Measurements from ENCODE around the gene SLC47A2. TPM values are rescaled to one million over a fixed set of nuclear protein-coding genes. Genes with fewer than 3 reads are reported as not detected.
A peak's percentile ranks its signal among the peaks of the same experiment; 100 is the strongest.

SLC47A2 gene
- total RNA-seq, 1 donor from 2014 or later = not detected

DNA sequence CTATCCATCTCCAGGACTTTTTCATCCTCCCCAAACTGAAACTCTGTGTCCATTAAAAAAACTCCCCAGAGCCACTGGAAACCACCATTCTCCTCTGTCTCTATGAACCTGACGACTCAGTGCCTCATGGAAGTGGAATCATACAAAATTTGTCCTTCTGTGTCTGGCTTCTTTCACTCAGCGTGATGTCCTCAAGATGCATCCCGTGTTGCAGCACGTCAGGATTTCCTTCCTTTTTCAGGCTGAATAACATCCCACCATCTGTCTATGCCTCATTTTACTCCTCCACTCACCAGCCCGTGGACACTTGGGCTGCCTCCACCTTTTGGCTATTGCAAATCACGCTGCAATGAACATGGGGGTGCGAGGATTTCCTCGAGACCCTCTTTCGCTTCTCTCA, 44.4 kb upstream of the SLC47A2 start:
- TF ChIP-seq, protein P1, sequence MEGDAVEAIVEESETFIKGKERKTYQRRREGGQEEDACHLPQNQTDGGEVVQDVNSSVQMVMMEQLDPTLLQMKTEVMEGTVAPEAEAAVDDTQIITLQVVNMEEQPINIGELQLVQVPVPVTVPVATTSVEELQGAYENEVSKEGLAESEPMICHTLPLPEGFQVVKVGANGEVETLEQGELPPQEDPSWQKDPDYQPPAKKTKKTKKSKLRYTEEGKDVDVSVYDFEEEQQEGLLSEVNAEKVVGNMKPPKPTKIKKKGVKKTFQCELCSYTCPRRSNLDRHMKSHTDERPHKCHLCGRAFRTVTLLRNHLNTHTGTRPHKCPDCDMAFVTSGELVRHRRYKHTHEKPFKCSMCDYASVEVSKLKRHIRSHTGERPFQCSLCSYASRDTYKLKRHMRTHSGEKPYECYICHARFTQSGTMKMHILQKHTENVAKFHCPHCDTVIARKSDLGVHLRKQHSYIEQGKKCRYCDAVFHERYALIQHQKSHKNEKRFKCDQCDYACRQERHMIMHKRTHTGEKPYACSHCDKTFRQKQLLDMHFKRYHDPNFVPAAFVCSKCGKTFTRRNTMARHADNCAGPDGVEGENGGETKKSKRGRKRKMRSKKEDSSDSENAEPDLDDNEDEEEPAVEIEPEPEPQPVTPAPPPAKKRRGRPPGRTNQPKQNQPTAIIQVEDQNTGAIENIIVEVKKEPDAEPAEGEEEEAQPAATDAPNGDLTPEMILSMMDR (IDR thresholded peaks at IDR 0.05) = no peak
- ATAC-seq (ENCODE audit: low read depth) (no peak), DNase-seq (no peak)
- peaks cover 9% of the 10 kb centered on the region for H3K4me1 Mint-ChIP-seq
- intact Hi-C loops (cut with micrococcal nuclease) = no loop called here
- H3K9me3 Mint-ChIP-seq = no peaks in the 10 kb centered on the region
- H3K4me3 Mint-ChIP-seq = no peak overlapping the region
- H3K27ac Mint-ChIP-seq = no peak overlapping the region
- ChIA-PET POLR2A (no interaction called here), CTCF (interaction anchor here (0.9 to 3.3 kb wide), 3 partner anchors 16 to 398 kb away, joined by 3 to 30 read pairs (median 18); partner anchors contain the start of gene B9D1)
- H3K27me3 Mint-ChIP-seq = no peaks in the 10 kb centered on the region
- H3K36me3 Mint-ChIP-seq (ENCODE audit: low read depth) = no peaks in the 10 kb centered on the region

DNA sequence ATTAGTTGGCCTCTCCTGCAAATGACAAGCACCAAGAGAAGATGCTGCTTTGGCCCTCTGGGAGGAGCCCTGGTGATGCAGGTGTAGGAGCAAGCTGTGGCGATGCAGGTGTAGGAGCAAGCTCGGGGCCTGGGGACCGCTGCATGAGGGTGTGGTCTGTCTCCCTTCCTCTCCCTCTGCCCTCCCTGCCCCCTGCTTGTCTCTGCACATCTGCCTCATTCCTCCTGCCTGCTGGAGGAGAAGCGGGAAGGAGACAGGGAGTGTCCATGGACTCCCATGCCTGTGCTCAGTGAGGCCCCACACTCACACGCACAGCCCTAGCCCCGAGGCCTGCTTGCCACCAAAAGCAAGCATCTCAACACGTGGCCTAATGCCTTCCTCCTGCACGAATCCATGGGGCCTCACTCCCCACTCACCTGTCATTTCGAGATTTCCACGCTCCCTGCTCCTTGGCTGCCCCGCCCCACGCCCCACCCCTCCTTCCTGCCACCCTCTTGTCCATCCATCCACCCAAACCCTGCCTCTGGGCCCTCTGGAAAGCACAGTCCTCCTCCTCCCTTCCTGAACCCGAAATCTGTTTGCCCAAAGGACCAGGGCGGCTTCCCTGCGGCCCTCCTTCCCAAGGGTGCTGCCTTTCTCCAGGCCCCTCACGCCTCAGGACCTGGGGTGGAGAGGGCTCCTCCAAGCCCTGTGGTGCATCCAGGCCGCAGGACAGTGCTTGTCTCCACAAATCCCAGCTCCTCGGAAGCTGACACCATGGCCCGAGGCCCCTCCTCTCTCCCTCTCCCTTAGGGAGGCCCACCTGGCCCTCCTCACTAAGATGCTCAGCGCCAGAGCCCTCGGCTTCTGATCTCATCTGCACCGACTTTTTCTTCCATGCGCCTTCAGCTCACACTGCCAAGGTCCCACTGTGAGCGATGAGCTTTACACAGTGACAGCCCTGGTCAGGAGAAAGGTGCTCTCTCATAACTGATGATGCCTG, 43.5 kb upstream of the SLC47A2 start:
- no peaks in the 10 kb centered on the region for H3K27me3 Mint-ChIP-seq
- ChIA-PET POLR2A (interaction anchor here (0.6 kb wide), 1 partner anchor 1134 kb away, joined by 4 read pairs; no protein-coding TSS in a partner anchor), CTCF (interaction anchor here (0.9 to 3.3 kb wide), 2 partner anchors 15 to 246 kb away, joined by 3 to 18 read pairs; no protein-coding TSS in a partner anchor)
- DNase-seq = no peak
- H3K4me3 Mint-ChIP-seq = no peak overlapping the region
- H3K4me1 Mint-ChIP-seq = peaks cover 18% of the 10 kb centered on the region
- ATAC-seq (ENCODE audit: low read depth) = no peak
- H3K36me3 Mint-ChIP-seq (ENCODE audit: low read depth) = no peaks in the 10 kb centered on the region
- no peaks in the 10 kb centered on the region for H3K9me3 Mint-ChIP-seq
- intact Hi-C loops (cut with micrococcal nuclease) = loop anchor here (5.0 kb wide), 1 partner anchor 383 kb away; the partner anchor contains the start of gene MAPK7
- H3K27ac Mint-ChIP-seq = no peak overlapping the region
- TF ChIP-seq, protein P1 (IDR thresholded peaks at IDR 0.05) = no peak

DNA sequence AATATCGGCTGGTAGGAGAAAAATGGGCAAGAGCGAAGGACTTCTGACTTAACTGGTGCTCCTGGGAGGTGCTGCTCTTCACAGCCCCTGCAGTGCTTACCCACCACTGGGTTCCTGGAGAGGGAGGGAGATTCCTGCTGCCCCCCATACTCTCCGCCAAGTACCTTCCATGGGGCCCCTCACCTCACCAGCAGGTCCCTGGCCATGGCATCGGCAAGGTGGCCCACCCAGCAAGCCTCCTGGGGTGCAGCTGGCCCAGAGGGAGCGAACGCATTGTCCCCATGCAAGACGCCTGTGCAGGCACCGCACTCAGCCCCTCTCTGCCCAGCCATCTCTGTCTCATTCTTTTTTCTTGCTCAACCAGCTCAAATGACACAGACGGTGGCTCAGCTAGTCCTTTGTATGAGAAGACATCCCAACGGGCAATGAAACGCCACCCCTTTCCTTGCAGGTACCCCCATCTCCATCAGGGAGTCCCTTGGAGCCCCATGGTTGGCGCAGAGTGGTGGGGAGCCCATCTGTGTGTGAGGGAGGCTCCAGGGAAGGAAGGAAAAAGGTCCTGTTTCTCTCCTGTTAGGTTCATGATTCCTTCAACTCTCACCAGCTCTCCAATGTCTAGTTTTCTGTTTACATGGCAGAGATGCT, 41.3 kb upstream of the SLC47A2 start:
- no peak overlapping the region for H3K4me3 Mint-ChIP-seq
- intact Hi-C loops (cut with micrococcal nuclease) = loop anchor here (5.0 kb wide), 1 partner anchor 380 kb away; the partner anchor contains the start of gene MAPK7
- ATAC-seq (ENCODE audit: low read depth) (no peak), DNase-seq (no peak)
- H3K36me3 Mint-ChIP-seq (ENCODE audit: low read depth) = no peaks in the 10 kb centered on the region
- H3K27ac Mint-ChIP-seq = no peak overlapping the region
- POLR2A ChIA-PET = no interaction called here
- CTCF ChIA-PET = interaction anchor here (0.8 kb wide), 1 partner anchor 9 kb away, joined by 3 read pairs; no protein-coding TSS in a partner anchor
- TF ChIP-seq, protein P1 (IDR thresholded peaks at IDR 0.05) = no peak
- H3K27me3 Mint-ChIP-seq = peaks cover 1% of the 10 kb centered on the region
- H3K9me3 Mint-ChIP-seq = no peaks in the 10 kb centered on the region
- H3K4me1 Mint-ChIP-seq = peaks cover 40% of the 10 kb centered on the region

DNA sequence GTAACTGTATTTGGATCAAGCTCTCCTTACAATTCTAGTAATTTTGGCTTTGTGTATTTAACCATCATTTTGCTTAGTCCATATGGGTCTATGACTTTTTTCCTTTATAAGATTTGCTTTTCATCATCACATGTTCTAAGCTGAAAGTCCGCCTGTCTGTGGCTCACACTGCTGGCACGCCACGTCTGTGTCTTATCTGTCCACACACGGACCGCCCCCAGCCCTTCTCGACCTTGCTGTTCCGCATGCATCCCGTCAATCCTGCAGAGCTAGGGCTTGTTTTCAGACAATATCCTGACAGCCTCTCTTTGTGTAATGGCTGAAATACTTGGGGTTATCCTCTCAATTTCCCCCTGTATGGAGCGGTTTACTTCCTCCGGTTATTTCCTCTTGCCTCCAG, 40.2 kb upstream of the SLC47A2 start:
- no peaks in the 10 kb centered on the region for H3K9me3 Mint-ChIP-seq
- H3K4me1 Mint-ChIP-seq = peaks cover 45% of the 10 kb centered on the region
- no peaks in the 10 kb centered on the region for H3K36me3 Mint-ChIP-seq (ENCODE audit: low read depth)
- TF ChIP-seq, protein P1 (IDR thresholded peaks at IDR 0.05) = no peak
- DNase-seq = no peak
- H3K27me3 Mint-ChIP-seq = peaks cover 3% of the 10 kb centered on the region
- no peak overlapping the region for H3K4me3 Mint-ChIP-seq
- intact Hi-C loops (cut with micrococcal nuclease) = loop anchor here (5.0 kb wide), 1 partner anchor 379 kb away; the partner anchor contains the start of gene MAPK7
- peak overlapping the region; percentile 83 for H3K27ac Mint-ChIP-seq
- ATAC-seq (ENCODE audit: low read depth) = no peak
- ChIA-PET CTCF (interaction anchor here (1.0 to 4.5 kb wide), 4 partner anchors 8 to 393 kb away, joined by 3 to 33 read pairs (median 7); partner anchors contain the start of genes B9D1 and MAPK7), POLR2A (interaction anchor here (1.1 to 2.1 kb wide), 2 partner anchors 108 to 247 kb away, joined by 3 to 15 read pairs; partner anchors contain the start of gene ALDH3A2)

Measured in activated B cell treated with CpG ODN at 0.5 μM for 24 hours (primary cell).